Measurements from ENCODE around the gene SH3BP5.

SH3BP5 gene

GRCh38 chr3:15325228-15325627, 7.2 kb downstream of the SH3BP5 start:
- peak; percentile 95 for DNase-seq (ENCODE audit: low read depth, low spot score)

DNA sequence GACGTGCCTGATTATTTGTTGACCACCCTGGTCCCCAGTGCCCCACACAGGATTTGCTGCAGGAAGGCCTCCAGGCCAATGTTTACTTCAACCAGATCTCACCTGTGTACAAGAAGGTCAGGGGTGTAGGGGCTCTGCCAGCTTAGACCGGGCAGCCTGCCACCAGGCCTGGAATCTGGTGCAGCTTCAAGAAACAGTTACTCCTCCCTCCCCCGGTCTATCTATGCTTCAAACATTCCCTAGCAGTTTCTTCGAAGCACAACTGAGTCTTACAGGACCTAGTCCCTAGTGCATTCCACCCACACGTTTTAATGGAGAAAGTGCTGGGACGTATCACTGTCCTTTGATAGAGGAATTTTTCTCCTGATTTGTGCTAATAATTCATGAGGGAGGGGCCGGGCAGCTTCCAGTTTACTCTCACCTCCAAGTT, 8.0 kb downstream of the SH3BP5 start:
- no peak for DNase-seq (ENCODE audit: low read depth, low spot score)

- DNase-seq (ENCODE audit: low read depth, low spot score) = no peak
These were observed 9.3 kb downstream of the SH3BP5 start for GRCh38 chr3:15323063-15323462.

GRCh38 chr3:15321349-15321748, 11.0 kb downstream of the SH3BP5 start:
- no peak for DNase-seq (ENCODE audit: low read depth, low spot score)

DNA sequence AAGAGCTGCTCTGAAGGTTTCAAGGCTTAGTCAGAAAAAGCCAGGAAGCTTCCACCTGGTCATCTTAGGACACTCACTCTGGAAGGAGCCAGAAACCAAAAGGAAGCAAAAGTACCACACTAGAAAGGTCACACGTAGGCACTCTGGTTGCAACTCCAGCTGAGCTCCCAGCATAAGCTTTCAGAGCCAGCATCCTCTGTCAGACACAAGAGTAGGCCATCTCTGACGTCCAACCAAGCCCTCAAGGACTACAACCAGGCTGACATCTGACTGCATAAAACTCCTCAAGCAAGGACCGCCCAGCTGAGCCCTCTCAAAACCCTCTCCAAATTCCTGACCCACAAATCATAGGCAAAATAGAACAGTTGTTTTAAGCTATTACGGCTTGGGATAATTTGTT, 12.8 kb downstream of the SH3BP5 start:
- no peak for DNase-seq (ENCODE audit: low read depth, low spot score)

GRCh38 chr3:15319136-15319535, 13.2 kb downstream of the SH3BP5 start:
- no peak for DNase-seq (ENCODE audit: low read depth, low spot score)

DNA sequence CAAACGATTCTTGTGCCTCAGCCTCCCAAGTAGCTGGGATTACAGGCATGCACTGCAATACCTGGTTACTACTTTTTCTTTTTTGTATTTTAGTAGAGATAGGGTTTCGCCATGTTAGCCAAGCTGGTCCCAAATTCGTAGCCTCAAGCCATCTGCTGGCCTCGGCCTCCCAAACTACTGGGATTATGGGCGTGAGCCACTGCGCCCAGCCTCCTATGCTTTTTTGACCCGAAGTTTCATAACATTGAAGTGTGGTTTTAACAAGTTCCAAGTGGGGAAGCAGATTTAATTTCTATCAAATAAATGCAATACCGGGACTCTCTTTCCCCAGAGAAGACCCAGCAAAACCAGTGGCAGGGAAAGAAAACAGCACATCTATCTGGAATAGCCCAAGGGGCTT, 13.7 kb downstream of the SH3BP5 start:
- no peak for DNase-seq (ENCODE audit: low read depth, low spot score)

- no peak for DNase-seq (ENCODE audit: low read depth, low spot score)
These were observed 15.4 kb downstream of the SH3BP5 start for GRCh38 chr3:15316998-15317435.

DNA sequence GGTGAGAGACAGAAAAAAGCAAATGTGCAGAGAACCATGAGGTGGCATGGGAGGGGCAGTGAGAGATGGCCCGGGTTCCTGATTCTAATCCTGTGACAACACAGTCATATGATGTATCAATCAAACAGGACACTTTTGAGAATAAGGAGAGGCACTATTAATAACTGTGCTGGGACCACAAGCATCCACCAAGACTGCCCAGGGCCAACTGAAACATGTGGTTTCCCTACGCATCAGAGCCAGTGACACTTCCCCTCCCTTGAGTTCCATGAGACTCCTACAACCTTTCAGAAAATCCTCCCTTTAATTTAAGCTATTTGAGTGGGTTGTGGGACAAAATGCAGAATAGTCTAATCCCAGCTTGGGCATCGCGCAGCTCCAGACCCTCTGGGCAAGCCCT, 17.4 kb downstream of the SH3BP5 start:
- no peak for DNase-seq (ENCODE audit: low read depth, low spot score)

- DNase-seq (ENCODE audit: low read depth, low spot score) = peak; percentile 77
These were observed 18.1 kb downstream of the SH3BP5 start for GRCh38 chr3:15314276-15314675.

DNA sequence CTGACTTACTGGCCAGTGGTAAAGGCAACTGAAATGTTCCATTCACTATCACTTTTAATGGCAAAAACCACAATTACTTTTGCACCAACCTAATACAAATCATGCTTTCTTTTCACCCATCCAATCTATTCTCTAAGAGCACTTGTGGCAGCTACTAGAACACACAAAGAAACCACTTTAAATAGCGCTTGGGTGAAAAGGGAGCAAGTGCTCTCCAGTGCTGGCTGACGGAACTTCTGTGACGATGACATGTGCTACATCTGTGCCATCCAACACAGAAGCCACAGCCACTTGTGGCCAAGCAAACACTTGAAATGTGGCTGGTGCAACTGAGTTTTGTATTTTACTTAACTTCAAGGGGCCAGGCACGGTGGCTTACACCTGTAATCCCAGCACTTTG, 18.9 kb downstream of the SH3BP5 start:
- DNase-seq (ENCODE audit: low read depth, low spot score) = no peak

- no peak for DNase-seq (ENCODE audit: low read depth, low spot score)
These were observed 19.8 kb downstream of the SH3BP5 start for GRCh38 chr3:15312550-15312949.

- peak; percentile 83 for DNase-seq (ENCODE audit: low read depth, low spot score)
These were observed 21.7 kb downstream of the SH3BP5 start for GRCh38 chr3:15310491-15311370.

GRCh38 chr3:15309662-15310335, 22.6 kb downstream of the SH3BP5 start:
- DNase-seq (ENCODE audit: low read depth, low spot score) = no peak

GRCh38 chr3:15307580-15307979, 24.8 kb downstream of the SH3BP5 start:
- no peak for DNase-seq (ENCODE audit: low read depth, low spot score)

DNA sequence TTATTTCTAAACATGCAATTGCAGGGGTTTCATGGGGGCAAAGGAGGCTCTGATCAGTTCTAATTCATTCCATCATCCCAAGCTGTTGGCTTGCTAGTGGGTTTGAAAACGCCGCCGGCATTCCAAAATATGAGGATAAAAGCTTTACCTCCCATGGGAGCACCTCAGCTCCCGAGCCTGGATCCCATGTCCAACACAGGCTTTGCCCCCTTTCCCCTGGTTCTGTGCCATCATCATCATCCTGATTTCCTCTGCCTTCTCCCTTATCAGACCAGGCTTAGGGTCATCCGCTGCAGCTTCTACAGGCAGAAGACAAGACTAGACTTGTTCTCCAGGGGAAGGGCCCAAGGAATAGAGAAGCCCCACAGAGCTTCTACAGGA, 25.4 kb downstream of the SH3BP5 start:
- no peak for DNase-seq (ENCODE audit: low read depth, low spot score)

- DNase-seq (ENCODE audit: low read depth, low spot score) = peak; percentile 91
These were observed 27.0 kb downstream of the SH3BP5 start for GRCh38 chr3:15305359-15305844.

- DNase-seq (ENCODE audit: low read depth, low spot score) = no peak
These were observed 28.7 kb downstream of the SH3BP5 start for GRCh38 chr3:15303728-15304127.

DNA sequence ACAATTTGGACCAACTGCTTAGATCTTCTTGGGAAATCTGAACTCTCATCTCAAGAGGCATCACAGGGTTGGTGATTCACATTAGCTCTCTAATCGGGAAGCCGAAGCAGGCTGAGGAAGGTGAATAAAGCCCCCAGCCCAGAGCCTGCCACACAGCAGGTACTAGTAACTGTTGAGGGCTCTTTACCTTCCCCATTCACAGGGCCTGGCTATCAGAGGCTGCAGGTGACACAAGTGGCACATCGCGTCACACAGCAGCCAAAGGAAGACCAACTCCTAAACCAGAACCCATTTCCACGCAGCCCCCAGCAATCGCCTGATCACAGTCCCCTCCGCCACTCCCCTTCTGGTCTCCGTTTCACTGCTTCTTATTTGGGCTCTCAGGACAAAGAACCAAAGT, 29.2 kb downstream of the SH3BP5 start:
- DNase-seq (ENCODE audit: low read depth, low spot score) = no peak

DNA sequence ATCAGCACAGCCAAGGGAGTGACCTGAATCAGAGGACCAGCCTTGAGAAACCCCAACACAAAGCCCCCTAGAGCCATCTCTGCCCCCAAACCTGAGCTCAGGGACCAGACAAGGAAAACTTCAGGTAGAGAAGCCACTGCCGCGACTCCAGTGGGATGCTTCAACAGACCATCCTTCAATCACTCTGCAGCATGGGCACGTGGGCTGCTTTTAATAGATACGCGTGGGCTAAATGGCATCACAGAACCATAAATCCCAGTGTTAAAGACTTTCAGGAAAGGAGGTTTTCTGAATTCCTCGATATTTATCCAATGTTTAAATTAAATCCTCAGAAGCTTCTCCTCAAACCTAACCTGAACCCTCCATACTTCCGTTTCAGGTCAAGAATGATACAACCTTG, 30.6 kb downstream of the SH3BP5 start:
- no peak for DNase-seq (ENCODE audit: low read depth, low spot score)

DNA sequence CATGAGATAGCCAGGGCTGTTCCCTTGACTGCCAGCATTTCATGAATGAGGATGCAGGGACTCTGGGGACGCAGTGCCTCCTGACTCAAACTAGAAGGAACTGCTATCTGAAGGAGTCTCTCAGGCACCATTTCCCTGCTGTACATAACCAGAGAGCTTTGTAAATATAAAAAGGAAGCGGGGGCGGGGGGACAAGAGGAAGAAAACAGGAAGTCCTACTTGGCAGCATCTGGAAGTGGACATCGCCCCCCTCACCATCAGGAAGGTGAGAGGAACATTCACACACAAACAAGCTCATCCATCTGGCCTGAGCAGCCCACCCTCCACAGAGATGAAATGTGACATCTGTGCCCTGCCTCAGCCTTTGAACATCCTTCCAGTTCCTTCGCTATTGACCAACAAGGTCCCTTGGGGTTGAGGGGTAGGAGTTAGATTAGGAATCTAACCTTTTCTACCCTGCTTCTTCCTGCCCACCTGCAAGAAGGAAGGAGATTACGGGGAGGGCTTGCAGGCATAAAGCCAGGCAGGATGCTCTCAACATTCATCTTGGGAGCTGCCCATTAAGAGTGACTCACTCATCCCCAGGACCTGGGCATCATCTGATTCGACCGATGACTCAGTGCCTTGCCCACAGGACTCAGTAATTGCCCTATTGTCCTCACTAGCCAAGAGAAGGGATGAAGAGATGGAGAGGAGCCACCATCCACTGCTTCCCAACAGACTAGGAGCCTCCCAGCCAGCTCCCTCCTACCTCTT, 31.9 kb downstream of the SH3BP5 start:
- DNase-seq (ENCODE audit: low read depth, low spot score) = no peak

DNA sequence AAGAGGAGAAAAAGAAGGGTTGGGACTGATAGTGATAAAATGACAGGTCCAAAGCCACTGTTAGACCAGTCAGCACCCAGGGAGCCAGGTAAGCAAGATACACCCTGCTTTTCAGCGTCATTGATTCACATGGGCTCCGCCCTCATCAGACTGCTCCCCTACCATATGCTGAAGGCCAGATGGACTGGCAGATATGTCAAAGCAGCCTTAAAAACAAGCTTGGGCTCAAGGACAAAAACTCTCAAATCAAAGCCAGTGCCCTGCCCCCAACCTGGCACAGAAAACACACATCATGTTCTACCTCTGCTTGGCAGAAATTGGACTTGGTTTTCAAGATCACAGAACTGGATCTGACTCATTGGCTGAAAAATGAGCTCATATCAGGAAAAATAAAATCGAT, 33.4 kb downstream of the SH3BP5 start:
- DNase-seq (ENCODE audit: low read depth, low spot score) = no peak
